K562 (cell line): ENCODE results near the gene CCDC174. TPM values are rescaled to one million over a fixed set of nuclear protein-coding genes. Genes with fewer than 3 reads are reported as not detected.

Experiments used
- ATAC-seq: fragments of 200-7000 bp; cut with Tn5 transposase; 3 replicates; pipeline ENCODE4 v1.9.1; 2020; ENCODE audit warnings: moderate library complexity
- BruUV-seq: library from RNA; stranded (reverse); fragments of 400-500 nt; replicated peaks from 2 replicates; lab custom pipeline; 2021; lab: Mats Ljungman, UMichigan
- CTCF ChIA-PET: fragments of 300-600 bp; formaldehyde crosslinking; extraction: SDS; loops from one replicate; lab custom pipeline; 2021; ENCODE audit warnings: low intra/inter-chr PET ratio; lab: Yijun Ruan, JAX
- POLR2A ChIA-PET: fragments of 300-600, 350-650 bp; sonication (Branson Sonifier 250); formaldehyde crosslinking; extraction: SDS; loops from one replicate; lab custom pipeline; 2021; ENCODE audit warnings: antibody characterized with exemption, inconsistent platforms; lab: Yijun Ruan, JAX
- DNase-seq, 4 experiments: peaks; one replicate each; pipeline versions ENCODE4 v3.0.0 to v3.0.0-alpha.2; 2011 to 2018; ENCODE audit warnings: low spot score in 3 of 4, mixed read lengths in 3 of 4; ENCODE audit errors: extremely low read depth in 1 of 4
- FAIRE-seq: peaks from 2 replicates; lab custom pipeline; 2011; peaks lifted over from hg19 to GRCh38; lab: Jason Lieb, UNC
- H2AFZ ChIP-seq: 2 replicates; pipeline ENCODE4 v1.6.0; 2011; ENCODE audit warnings: low read depth, low read length, control low read depth, inconsistent platforms
- H3K27ac ChIP-seq: fragments of 200-600 bp; 3 replicates; pipeline ENCODE4 v1.8.0; 2011; ENCODE audit warnings: low read depth, mild to moderate bottlenecking, control low read depth, inconsistent platforms, low read length, moderate library complexity, mixed read lengths; ENCODE audit errors: extremely low read depth
- H3K27me3 ChIP-seq, 2 experiments: fragments of 300-600 bp in 1 of 2; 2 replicates in 1 of 2; 3 replicates in 1 of 2; pipeline versions ENCODE4 v1.6.0 to v1.8.0; 2011; ENCODE audit warnings: inconsistent platforms in 2 of 2, low read length in 2 of 2, mild to moderate bottlenecking in 1 of 2, mixed read lengths in 1 of 2, moderate library complexity in 1 of 2; ENCODE audit not compliant: control insufficient read depth in 2 of 2, insufficient read depth in 2 of 2
- H3K36me3 ChIP-seq: fragments of 300-600 bp; 3 replicates; pipeline ENCODE4 v1.8.0; 2011; ENCODE audit warnings: mild to moderate bottlenecking, low read length, inconsistent platforms; ENCODE audit not compliant: control insufficient read depth, insufficient read depth
- H3K4me1 ChIP-seq, 2 experiments: fragments of 200-600 bp in 1 of 2; replicated peaks in 1 of 2; 2 replicates in 1 of 2; 3 replicates in 1 of 2; pipeline versions ENCODE4 v1.5.1 to v1.8.0; 2011; ENCODE audit warnings: inconsistent platforms in 2 of 2, low read length in 2 of 2, mild to moderate bottlenecking in 1 of 2, mixed read lengths in 1 of 2, moderate library complexity in 1 of 2; ENCODE audit not compliant: control insufficient read depth in 2 of 2, insufficient read depth in 2 of 2
- H3K4me2 ChIP-seq: 2 replicates; pipeline ENCODE4 v1.6.1; 2011; ENCODE audit warnings: low read length, control low read depth, inconsistent platforms, mixed read lengths; ENCODE audit not compliant: insufficient read depth
- H3K4me3 ChIP-seq: fragments of 200-600 bp; sonication (generic), shearing (Covaris generic); 2 replicates; pipeline ENCODE4 v1.5.1; 2016; ENCODE audit warnings: control low read depth, inconsistent platforms
- H3K79me2 ChIP-seq: fragments of 200-600 bp; 3 replicates; pipeline ENCODE4 v1.8.0; 2011; ENCODE audit warnings: low read length, inconsistent platforms; ENCODE audit not compliant: control insufficient read depth, insufficient read depth
- H3K9ac ChIP-seq, 2 experiments: 2 replicates each; pipeline versions ENCODE4 v1.6.0 to v1.6.1; 2011; ENCODE audit warnings: low read depth in 2 of 2, low read length in 2 of 2, control low read depth in 1 of 2, inconsistent platforms in 1 of 2, mild to moderate bottlenecking in 1 of 2, mixed read lengths in 1 of 2; ENCODE audit not compliant: insufficient read depth in 1 of 2
- H3K9me1 ChIP-seq: one replicate; pipeline ENCODE4 v1.6.0; 2011; ENCODE audit warnings: inconsistent platforms, mild to moderate bottlenecking, low read length, moderate library complexity; ENCODE audit not compliant: control insufficient read depth, insufficient read depth
- H3K9me3 ChIP-seq: replicated peaks from 2 replicates; pipeline ENCODE4 v1.5.1; 2011; ENCODE audit warnings: low read depth, low read length, inconsistent platforms; ENCODE audit not compliant: control insufficient read depth, insufficient read depth
- H4K20me1 ChIP-seq: replicated peaks from 2 replicates; pipeline ENCODE4 v1.6.1; 2011; ENCODE audit warnings: low read length, inconsistent platforms, mixed read lengths; ENCODE audit not compliant: control insufficient read depth, insufficient read depth
- CBX3 ChIP-seq, 2 experiments: IDR thresholded peaks; 1 replicate in 1 of 2; 2 replicates in 1 of 2; pipeline ENCODE4 v1.6.1; 2012; ENCODE audit warnings: inconsistent platforms in 2 of 2, low read length in 2 of 2, borderline replicate concordance in 1 of 2, control low read depth in 1 of 2
- CTCF ChIP-seq, 3 experiments: IDR thresholded peaks in 2 of 3; conservative IDR thresholded peaks in 1 of 3; 2 replicates each; pipeline ENCODE4 v1.5.1; 2011 to 2012; ENCODE audit warnings: low read length in 3 of 3, mild to moderate bottlenecking in 3 of 3, control low read depth in 2 of 3, improper control_type of control experiment in 1 of 3, inconsistent platforms in 1 of 3, low read depth in 1 of 3, mixed read lengths in 1 of 3, moderate library complexity in 1 of 3; ENCODE audit not compliant: insufficient read depth in 2 of 3
- GTF2F1 ChIP-seq: IDR thresholded peaks from 2 replicates; pipeline ENCODE4 v1.6.1; 2011; ENCODE audit warnings: low read depth, low read length, improper control_type of control experiment
- MTA3 ChIP-seq: fragments of 450-650 bp; formaldehyde crosslinking; IDR thresholded peaks from 2 replicates; pipeline ENCODE4 v1.6.1; 2017; ENCODE audit warnings: mild to moderate bottlenecking, borderline replicate concordance
- PCBP2 ChIP-seq: fragments of 200-400 bp; formaldehyde crosslinking; IDR thresholded peaks from 2 replicates; pipeline ENCODE4 v1.6.1; 2018; ENCODE audit warnings: low read length, low read depth, mild to moderate bottlenecking, moderate library complexity; ENCODE audit not compliant: poor library complexity, severe bottlenecking
- STAG1 ChIP-seq: sonication (generic); formaldehyde crosslinking; IDR thresholded peaks from 2 replicates; pipeline ENCODE4 v1.5.0; 2020; ENCODE audit warnings: missing genetic modification reagents, borderline replicate concordance
- SUPT5H ChIP-seq: fragments of 450-650 bp; IDR thresholded peaks from 2 replicates; pipeline ENCODE4 v1.6.1; 2016
- ZNF431 ChIP-seq: sonication (generic); formaldehyde crosslinking; IDR thresholded peaks from 2 replicates; pipeline ENCODE4 v1.8.0; 2022; ENCODE audit warnings: mild to moderate bottlenecking, missing genetic modification reagents
- WGBS: fragments of 100-300 bp; shearing (Covaris generic); methylation state at CpG from one replicate; pipeline ENCODE4 v1.1.6; 2016; ENCODE audit warnings: low coverage, mixed read lengths; ENCODE audit not compliant: insufficient coverage; ENCODE audit errors: missing lambda C conversion rate; 5-methylcytosine and 5-hydroxymethylcytosine counted together
- in situ Hi-C: fragments of 300-500 bp; cut with MboI; formaldehyde crosslinking; loops from 4 replicates; pipeline ENCODE4 v1.15.0; 2018; ENCODE audit warnings: inconsistent platforms, mixed read lengths
- intact Hi-C: fragments of 100-400 bp; cut with micrococcal nuclease; formaldehyde crosslinking; loops from 2 replicates; pipeline ENCODE4 v1.14.2; 2022
- polyA plus RNA-seq, 8 experiments: library from polyadenylated mRNA; depleted of rRNA in 4 of 8; stranded (reverse) in 5 of 8; unstranded in 3 of 8; fragments of >200 nt; fragmentation: Nextera tagmentation in 2 of 8; fragmentation: Illumina TruSeq in 1 of 8; extraction: Ambion mirVana in 2 of 8; extraction: Trizol in 1 of 8; gene quantifications; 2 replicates each; pipeline versions ENCODE4 v1.2.1 to v1.2.3, GENCODE V29; 2011 to 2014; ENCODE audit warnings: inconsistent platforms in 1 of 8, missing spikeins in 1 of 8
- total RNA-seq, 7 experiments: library from RNA; depleted of rRNA in 6 of 7; stranded (reverse); fragments of >200 nt in 6 of 7; fragmentation: Illumina TruSeq in 2 of 7; extraction: Trizol in 2 of 7; gene quantifications; 2 replicates each; pipeline versions ENCODE4 v1.2.1 to v1.2.3, GENCODE V29; 2011 to 2021; ENCODE audit warnings: low replicate concordance in 1 of 7

The CCDC174 gene
- total and polyA plus RNA-seq, 9 of the 15 experiments (the other 6 are each of a cell fraction or from before 2014, with no cell fraction given): 7.4 to 41.0 (median 28.5) TPM

GRCh38 chr3:14717307-14717706, 65.7 kb downstream of the CCDC174 start:
- BruUV-seq: no TSS peak
- WGBS: 0% methylated on average over 1 of the region's 1 CpG
- no peak overlapping the region for H3K9ac ChIP-seq
- H3K9me1 ChIP-seq: no peaks in the 10 kb centered on the region
- ATAC-seq (no peak), FAIRE-seq (no peak), DNase-seq (peak in 1 of 4 experiments; percentile 3)
- ChIA-PET POLR2A (no interaction called here), CTCF (no interaction called here)
- H2AFZ ChIP-seq: no peak overlapping the region
- no peak overlapping the region for H3K4me2 ChIP-seq
- H3K4me1 ChIP-seq: no peaks in the 10 kb centered on the region
- no peaks in the 10 kb centered on the region for H3K36me3 ChIP-seq
- H3K79me2 ChIP-seq: no peaks in the 10 kb centered on the region
- no peak for TF ChIP-seq STAG1 (CRISPR knock-in tag)
- TF ChIP-seq MTA3: no peak
- TF ChIP-seq ZNF431 (CRISPR knock-in tag): no peak
- no peak for TF ChIP-seq CBX3 (IDR thresholded peaks at IDR 0.05; ENCODE audit: borderline replicate concordance in 1 of 2, low read length in 2 of 2)
- no peak for TF ChIP-seq SUPT5H
- no peak for TF ChIP-seq GTF2F1
- peak in 1 of 3 experiments; percentile 3; a peak in 1 of 6 replicates for TF ChIP-seq CTCF (IDR thresholded peaks at IDR 0.05 in 2 of 3, conservative IDR thresholded peaks at IDR 0.05 in 1 of 3; ENCODE audit: insufficient read depth in 2 of 3, low read depth in 1 of 3, low read length in 3 of 3)
- no peak for TF ChIP-seq PCBP2
- no peaks in the 10 kb centered on the region for H3K9me3 ChIP-seq
- no peak overlapping the region for H3K27ac ChIP-seq
- H4K20me1 ChIP-seq: no peaks in the 10 kb centered on the region
- intact Hi-C loops: no loop called here
- in situ Hi-C loops: no loop called here
- peaks cover 4 to 17% of the 10 kb centered on the region in 2 experiments; a peak in 4 of 5 replicates for H3K27me3 ChIP-seq
- H3K4me3 ChIP-seq: no peak overlapping the region
